Coronary artery (tissue), 2 donors: ENCODE results near the gene ANKRD13D.

Experiments
- DNase-seq: peaks from one replicate; pipeline ENCODE4 v3.0.0-alpha.2; 2017; ENCODE audit warnings: low spot score
- H3K27ac ChIP-seq, 2 donors: fragments of 200-600 bp; sonication (generic); one replicate each; pipeline ENCODE4 v1.5.1; 2016 to 2019
- H3K4me3 ChIP-seq: fragments of 200-600 bp; sonication (generic); 2 replicates; pipeline ENCODE4 v1.5.1; 2016; ENCODE audit warnings: mild to moderate bottlenecking, moderate library complexity
- CTCF ChIP-seq: fragments of 200-600 bp; sonication (generic); IDR thresholded peaks from one replicate; pipeline ENCODE4 v1.5.1; 2019; ENCODE audit warnings: antibody characterized with exemption

The ANKRD13D gene

GRCh38 chr11:67295846-67296245, 6.7 kb downstream of the ANKRD13D start:
- Histone ChIP-seq H3K27ac (no peak overlapping the region), H3K4me3 (no peak overlapping the region)
- TF ChIP-seq CTCF, result no peak
- no peak for DNase-seq

- H3K4me3 ChIP-seq, result no peak overlapping the region
- no peak for DNase-seq
- no peak for TF ChIP-seq CTCF
Measured at GRCh38 chr11:67298786-67299185, 9.7 kb downstream of the ANKRD13D start.

GRCh38 chr11:67299471-67300191, 10.5 kb downstream of the ANKRD13D start:
- TF ChIP-seq CTCF, result no peak
- Histone ChIP-seq H3K27ac (no peak overlapping the region), H3K4me3 (no peak overlapping the region)
- DNase-seq, result no peak

More at GRCh38 chr11:67298786-67299185, 9.7 kb downstream of the ANKRD13D start:
- H3K27ac ChIP-seq, result no peak overlapping the region

GRCh38 chr11:67300256-67300755, 11.2 kb downstream of the ANKRD13D start:
- DNase-seq, result no peak
- Histone ChIP-seq H3K4me3 (no peak overlapping the region), H3K27ac (no peak overlapping the region)
- TF ChIP-seq CTCF, result no peak

GRCh38 chr11:67300756-67301312, 11.7 kb downstream of the ANKRD13D start:
- no peak for TF ChIP-seq CTCF
- Histone ChIP-seq H3K27ac (no peak overlapping the region), H3K4me3 (no peak overlapping the region)
- no peak for DNase-seq

GRCh38 chr11:67301313-67301921, 12.3 kb downstream of the ANKRD13D start:
- Histone ChIP-seq H3K27ac (no peak overlapping the region), H3K4me3 (no peak overlapping the region)
- no peak for TF ChIP-seq CTCF
- no peak for DNase-seq
